GM12801 (cell line): ENCODE data around the gene RNF214.

Experiments
- TF ChIP-seq, protein P1 (sequence below): IDR thresholded peaks from one replicate; pipeline ENCODE4 v1.5.1; 2011; ENCODE audit warnings: control low read depth; ENCODE audit not compliant: insufficient read length; ENCODE audit errors: extremely low read depth

Gene RNF214

GRCh38 chr11:117319214-117319840 lies 86.9 kb downstream of the RNF214 start:
- TF ChIP-seq, protein P1, sequence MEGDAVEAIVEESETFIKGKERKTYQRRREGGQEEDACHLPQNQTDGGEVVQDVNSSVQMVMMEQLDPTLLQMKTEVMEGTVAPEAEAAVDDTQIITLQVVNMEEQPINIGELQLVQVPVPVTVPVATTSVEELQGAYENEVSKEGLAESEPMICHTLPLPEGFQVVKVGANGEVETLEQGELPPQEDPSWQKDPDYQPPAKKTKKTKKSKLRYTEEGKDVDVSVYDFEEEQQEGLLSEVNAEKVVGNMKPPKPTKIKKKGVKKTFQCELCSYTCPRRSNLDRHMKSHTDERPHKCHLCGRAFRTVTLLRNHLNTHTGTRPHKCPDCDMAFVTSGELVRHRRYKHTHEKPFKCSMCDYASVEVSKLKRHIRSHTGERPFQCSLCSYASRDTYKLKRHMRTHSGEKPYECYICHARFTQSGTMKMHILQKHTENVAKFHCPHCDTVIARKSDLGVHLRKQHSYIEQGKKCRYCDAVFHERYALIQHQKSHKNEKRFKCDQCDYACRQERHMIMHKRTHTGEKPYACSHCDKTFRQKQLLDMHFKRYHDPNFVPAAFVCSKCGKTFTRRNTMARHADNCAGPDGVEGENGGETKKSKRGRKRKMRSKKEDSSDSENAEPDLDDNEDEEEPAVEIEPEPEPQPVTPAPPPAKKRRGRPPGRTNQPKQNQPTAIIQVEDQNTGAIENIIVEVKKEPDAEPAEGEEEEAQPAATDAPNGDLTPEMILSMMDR, result no peak

DNA sequence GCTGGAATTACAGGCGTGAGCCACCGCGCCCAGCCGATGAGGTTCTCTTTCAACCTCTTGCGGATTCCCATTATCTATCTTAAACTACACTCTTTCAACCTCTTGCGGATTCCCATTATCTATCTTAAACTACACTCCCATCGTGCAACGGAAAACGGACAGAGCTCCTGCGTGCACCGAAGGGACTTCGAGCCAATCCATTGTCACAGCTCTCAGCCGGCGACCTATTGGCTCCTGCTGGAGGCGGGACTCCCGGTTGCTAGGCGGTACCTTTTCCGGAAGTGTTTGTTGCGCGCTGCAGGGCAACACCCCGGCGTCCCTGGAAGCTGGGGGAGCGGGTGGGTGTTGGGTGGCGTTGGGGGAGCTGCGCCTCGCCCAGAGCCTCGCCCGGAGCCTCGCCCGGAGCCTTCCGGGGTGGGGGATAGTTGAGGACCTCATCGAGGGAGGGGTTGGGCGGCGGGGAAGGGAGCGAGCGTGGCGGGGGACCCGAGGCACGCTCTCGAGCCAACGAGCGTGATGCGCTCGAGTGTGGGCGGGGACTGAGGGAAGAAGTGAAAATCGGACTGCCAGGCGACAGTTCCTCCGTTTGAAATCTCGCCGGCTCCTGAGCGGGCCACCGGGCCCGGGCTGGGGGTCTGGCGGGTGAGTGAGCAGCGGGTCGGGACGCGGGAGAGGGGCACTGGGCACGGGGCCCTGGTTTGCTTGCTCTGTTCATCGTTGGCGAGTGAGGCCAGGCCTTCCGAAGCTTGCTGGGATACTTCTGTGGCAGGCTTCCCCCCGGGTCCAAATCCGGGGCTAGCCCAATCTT lies 95.3 kb downstream of the RNF214 start, which contains the start of gene CEP164:
TSS of gene CEP164 (plus strand) at position 288 of the 808 bp plus-strand sequence. CDS start 10,733 bp downstream, outside the sequence.
- TF ChIP-seq, protein P1, result no peak

GRCh38 chr11:117328375-117329010 lies 96.0 kb downstream of the RNF214 start:
- TF ChIP-seq, protein P1, result no peak

DNA sequence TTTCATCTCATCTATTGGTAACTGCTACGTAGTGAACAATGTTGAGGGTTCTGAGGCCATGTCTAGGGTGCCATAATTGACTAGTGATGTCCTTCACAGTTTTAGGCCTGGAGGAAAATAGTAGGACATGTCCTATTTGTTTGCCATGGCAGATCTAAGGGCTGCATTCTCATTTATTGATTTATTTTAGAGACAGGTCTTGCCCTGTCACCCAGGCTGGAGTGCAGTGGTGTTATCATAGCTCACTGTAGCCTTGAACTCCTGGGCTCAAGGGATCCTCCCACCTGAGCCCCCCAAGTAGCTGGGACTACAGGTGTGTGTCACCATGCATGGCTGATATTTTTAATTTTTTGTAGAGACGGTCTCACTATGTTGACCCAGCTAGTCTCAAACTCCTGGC lies 100.4 kb downstream of the RNF214 start:
- TF ChIP-seq, protein P1, result no peak

DNA sequence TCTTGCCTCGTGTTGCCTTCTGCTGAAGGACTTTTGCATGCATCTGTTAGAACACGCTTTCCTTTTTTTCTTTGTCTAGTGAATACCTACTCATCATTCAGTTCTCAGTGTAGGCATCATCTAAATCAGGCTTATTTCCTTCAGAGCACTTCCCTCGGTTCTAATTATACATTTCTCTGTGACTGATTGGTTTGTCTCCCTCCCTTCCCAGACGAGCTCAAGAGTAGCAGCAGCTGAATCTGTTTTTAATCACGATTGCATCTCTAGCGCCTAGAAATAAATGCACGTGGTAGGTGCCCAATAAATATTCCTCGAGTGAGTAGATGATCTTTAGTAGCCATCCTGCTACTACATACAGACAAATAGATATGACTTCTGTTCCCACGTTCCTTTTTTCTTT lies 101.4 kb downstream of the RNF214 start:
- TF ChIP-seq, protein P1, result no peak

DNA sequence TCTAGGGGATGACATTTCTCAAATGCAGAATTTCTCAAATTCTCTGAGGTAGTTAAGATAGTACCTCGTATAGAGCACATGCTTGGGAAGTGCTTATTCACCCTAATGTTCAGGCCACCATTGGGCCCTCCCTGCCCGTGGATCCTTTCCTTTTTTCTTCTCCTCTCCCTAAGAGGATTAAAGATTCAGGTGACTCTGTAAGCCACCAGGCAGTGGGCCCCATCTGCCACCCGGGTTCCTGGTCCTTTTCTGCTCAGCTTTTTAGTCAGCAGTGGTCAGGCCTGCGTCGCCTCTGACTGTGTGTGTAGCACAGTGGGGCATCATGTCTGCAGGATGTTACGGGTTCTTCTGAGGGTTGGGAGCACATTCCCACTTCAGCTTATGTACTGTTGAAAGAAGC lies 102.4 kb downstream of the RNF214 start:
- TF ChIP-seq, protein P1, result no peak

DNA sequence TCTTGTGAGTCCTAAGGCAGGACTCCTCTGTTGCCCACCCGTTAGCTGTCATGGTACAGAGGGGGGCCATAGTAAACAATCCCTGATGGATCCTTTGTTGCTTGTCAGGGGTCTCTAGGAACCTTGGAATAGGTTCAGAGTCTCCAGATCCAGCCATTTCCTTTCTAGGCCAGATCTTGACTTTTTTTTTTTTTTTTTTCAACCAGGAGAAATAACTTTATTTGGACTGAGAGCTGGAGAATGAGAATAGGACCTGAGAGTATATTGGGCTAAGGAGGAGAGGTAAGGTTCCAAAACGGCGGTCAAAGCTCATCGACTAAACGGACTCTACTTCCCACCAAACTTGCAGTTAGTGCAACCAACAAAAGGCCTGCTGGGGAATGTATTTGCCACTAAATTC lies 102.9 kb downstream of the RNF214 start:
- TF ChIP-seq, protein P1, result no peak
